GM12872 (cell line): ENCODE measurements around the gene DTX3L.

Source experiments
- CTCF ChIP-seq: IDR thresholded peaks from 3 replicates; pipeline ENCODE4 v1.5.1; 2011; ENCODE audit warnings: low read depth, mild to moderate bottlenecking, low read length, moderate library complexity; ENCODE audit not compliant: insufficient read depth

Gene DTX3L

GRCh38 chr3:122606330-122606729 is 42.2 kb downstream of the DTX3L start:
- no peak for TF ChIP-seq CTCF

- no peak for TF ChIP-seq CTCF
These were observed 44.8 kb downstream of the DTX3L start for GRCh38 chr3:122608916-122609315.

- TF ChIP-seq CTCF: no peak
These were observed 45.8 kb downstream of the DTX3L start for GRCh38 chr3:122609798-122610559.

- TF ChIP-seq CTCF: no peak
These were observed 48.6 kb downstream of the DTX3L start for GRCh38 chr3:122612696-122613095.

GRCh38 chr3:122615303-122615702 is 51.2 kb downstream of the DTX3L start:
- TF ChIP-seq CTCF: no peak

GRCh38 chr3:122618614-122619013 is 54.5 kb downstream of the DTX3L start:
- TF ChIP-seq CTCF: no peak

- TF ChIP-seq CTCF: no peak
These were observed 54.9 kb downstream of the DTX3L start for GRCh38 chr3:122619040-122619439.

GRCh38 chr3:122620399-122620798 is 56.3 kb downstream of the DTX3L start:
- TF ChIP-seq CTCF: no peak
